Vein endothelial cell (primary cell): ENCODE measurements around the gene KCNRG. TPM values are rescaled to one million over a fixed set of nuclear protein-coding genes. Genes with fewer than 3 reads are reported as not detected.

ENCODE experiments used
- small RNA-seq: library from RNA; depleted of rRNA; stranded (forward); fragments of <200 nt; gene quantifications from one replicate; pipeline ENCODE3, GENCODE V24; 2012
- total RNA-seq: library from RNA; depleted of rRNA; stranded (reverse); fragments of >200 nt; gene quantifications from 2 replicates; pipeline ENCODE4 v1.2.3, GENCODE V29; 2012

The KCNRG gene
- total RNA-seq, result 3.6 and 4.8 TPM in 2 replicates

GRCh38 chr13:50015258-50015657 is at the start of gene KCNRG:
KCNRG (plus strand) TSS chr13:50015444; CDS start chr13:50015494, 50 bp downstream.

GRCh38 chr13:49996951-49997895 is 18.0 kb upstream of the KCNRG start, which contains the start of gene TRIM13:
TRIM13 (plus strand) TSS chr13:49997042; CDS start chr13:50011941, 14,899 bp downstream.

Small RNA genes within 50 kb of the gene (small RNA-seq; reads per million reads assigned to genes)
- 6.8 reads per million, percentile 94 among the genes with 10 or more reads in this experiment for gene MIR16-1
- gene MIR3613, result not detected
- gene RF02105, result not detected
- not detected for gene RF02106
- not detected for gene RF02107
- not detected for gene RF02108

Other genes starting within 250 kb of the KCNRG start
- gene KPNA3, start 222.8 kb upstream of the KCNRG start, total RNA-seq, result 41.5 and 58.6 TPM in 2 replicates
- gene SPRYD7, start 79.1 kb upstream of the KCNRG start, total RNA-seq, result 4.6 and 7.4 TPM in 2 replicates
- 33.0 and 38.7 TPM in 2 replicates for gene TRIM13, start 18.4 kb upstream of the KCNRG start, total RNA-seq